HG03095 (cell line): Measurements from ENCODE around the gene AGBL1.

ENCODE experiments used
- ATAC-seq: cut with Tn5 transposase; IDR thresholded peaks from one replicate; pipeline ENCODE4 v1.9.1; 2021; ENCODE audit warnings: moderate library complexity; ENCODE audit not compliant: unreplicated experiment

Gene AGBL1

GRCh38 chr15:86162641-86163040, 83.0 kb downstream of the AGBL1 start:
- no peak for ATAC-seq

GRCh38 chr15:86163816-86164215, 84.1 kb downstream of the AGBL1 start:
- no peak for ATAC-seq

GRCh38 chr15:86164232-86164898, 84.7 kb downstream of the AGBL1 start:
- no peak for ATAC-seq

GRCh38 chr15:86165265-86166211, 85.9 kb downstream of the AGBL1 start:
- no peak for ATAC-seq

GRCh38 chr15:86167841-86168240, 88.2 kb downstream of the AGBL1 start:
- no peak for ATAC-seq

- ATAC-seq = no peak
These were observed 99.2 kb downstream of the AGBL1 start for GRCh38 chr15:86178845-86179244.

GRCh38 chr15:86183596-86184491, 104.2 kb downstream of the AGBL1 start:
- no peak for ATAC-seq

- no peak for ATAC-seq
These were observed 114.2 kb downstream of the AGBL1 start for GRCh38 chr15:86193716-86194380.

GRCh38 chr15:86197770-86198169, 118.1 kb downstream of the AGBL1 start:
- ATAC-seq = no peak

- no peak for ATAC-seq
These were observed 119.9 kb downstream of the AGBL1 start for GRCh38 chr15:86199467-86200145.

- ATAC-seq = no peak
These were observed 121.8 kb downstream of the AGBL1 start for GRCh38 chr15:86201313-86202008.

- ATAC-seq = no peak
These were observed 123.8 kb downstream of the AGBL1 start for GRCh38 chr15:86203462-86203861.

GRCh38 chr15:86205096-86205495, 125.4 kb downstream of the AGBL1 start:
- ATAC-seq = no peak

GRCh38 chr15:86213420-86213819, 133.7 kb downstream of the AGBL1 start:
- no peak for ATAC-seq

- ATAC-seq = no peak
These were observed 134.2 kb downstream of the AGBL1 start for GRCh38 chr15:86213888-86214287.

GRCh38 chr15:86221119-86221518, 141.4 kb downstream of the AGBL1 start:
- ATAC-seq = no peak

- no peak for ATAC-seq
These were observed 149.6 kb downstream of the AGBL1 start for GRCh38 chr15:86229306-86229705.

GRCh38 chr15:86229936-86230335, 150.3 kb downstream of the AGBL1 start:
- ATAC-seq = no peak
